Parathyroid adenoma (tissue), 2 donors: ENCODE measurements around the gene SRGAP1.
"Not testable (repeated sequence)": the region's sequence is repeated elsewhere in the genome, so short reads cannot be mapped to it uniquely, and the experiment has no call there.

Source experiments
- H2AFZ ChIP-seq: fragments of 300-600 bp; sonication (generic); one replicate; pipeline ENCODE4 v1.7.0; 2017; ENCODE audit warnings: antibody characterized with exemption, mild to moderate bottlenecking
- H3K27ac ChIP-seq: fragments of 300-600 bp; sonication (generic); one replicate; pipeline ENCODE4 v1.7.0; 2017
- H3K27me3 ChIP-seq: fragments of 300-600 bp; sonication (generic); one replicate; pipeline ENCODE4 v1.7.0; 2017; ENCODE audit warnings: low read length; ENCODE audit not compliant: control insufficient read depth, insufficient read depth
- H3K36me3 ChIP-seq: fragments of 300-600 bp; sonication (generic); one replicate; pipeline ENCODE4 v1.7.0; 2017; ENCODE audit warnings: low read length; ENCODE audit not compliant: control insufficient read depth, insufficient read depth
- H3K4me1 ChIP-seq: fragments of 300-600 bp; sonication (generic); one replicate; pipeline ENCODE4 v1.7.0; 2017; ENCODE audit warnings: control low read depth
- H3K4me2 ChIP-seq: fragments of 300-600 bp; sonication (generic); one replicate; pipeline ENCODE4 v1.7.0; 2017; ENCODE audit warnings: low read length
- H3K4me3 ChIP-seq: fragments of 300-600 bp; sonication (generic); one replicate; pipeline ENCODE4 v1.7.0; 2017; ENCODE audit warnings: low read depth, low read length
- H3K79me2 ChIP-seq: fragments of 300-600 bp; sonication (generic); one replicate; pipeline ENCODE4 v1.7.0; 2017; ENCODE audit warnings: control low read depth
- H3K9ac ChIP-seq: fragments of 300-600 bp; sonication (generic); one replicate; pipeline ENCODE4 v1.7.0; 2017; ENCODE audit warnings: mild to moderate bottlenecking
- H3K9me3 ChIP-seq: fragments of 300-600 bp; sonication (generic); one replicate; pipeline ENCODE4 v1.7.0; 2017; ENCODE audit warnings: low read length; ENCODE audit not compliant: control insufficient read depth
- TF ChIP-seq, protein P1 (sequence below): fragments of 300-600 bp; sonication (generic); IDR thresholded peaks from one replicate; pipeline ENCODE4 v1.7.0; 2017; ENCODE audit warnings: antibody characterized with exemption, mild to moderate bottlenecking
- donor health status: primary hyperparathyroidism.

Gene SRGAP1

DNA sequence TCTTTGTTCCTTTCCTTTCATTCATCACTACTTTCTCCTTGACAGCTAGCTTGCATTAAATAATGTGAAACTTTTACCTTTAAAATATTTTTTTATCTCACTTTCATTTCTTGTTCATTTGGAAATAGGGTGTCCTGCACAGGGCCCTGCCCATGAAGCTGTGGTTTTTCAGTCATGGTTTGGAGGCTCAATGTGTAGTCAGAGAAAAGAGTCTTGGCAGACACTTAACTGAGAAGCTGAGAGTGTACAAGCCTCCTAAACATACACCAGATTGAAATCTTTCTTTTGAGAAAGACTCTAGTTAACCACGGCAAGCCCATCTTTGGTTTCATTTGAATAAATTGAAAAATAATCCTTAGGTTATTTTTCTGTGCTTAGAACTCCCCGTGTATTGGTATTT lies 303.4 kb downstream of the SRGAP1 start:
- peaks cover 3% of the 10 kb centered on the region for H3K36me3 ChIP-seq
- no peaks in the 10 kb centered on the region for H3K27me3 ChIP-seq
- TF ChIP-seq, protein P1, sequence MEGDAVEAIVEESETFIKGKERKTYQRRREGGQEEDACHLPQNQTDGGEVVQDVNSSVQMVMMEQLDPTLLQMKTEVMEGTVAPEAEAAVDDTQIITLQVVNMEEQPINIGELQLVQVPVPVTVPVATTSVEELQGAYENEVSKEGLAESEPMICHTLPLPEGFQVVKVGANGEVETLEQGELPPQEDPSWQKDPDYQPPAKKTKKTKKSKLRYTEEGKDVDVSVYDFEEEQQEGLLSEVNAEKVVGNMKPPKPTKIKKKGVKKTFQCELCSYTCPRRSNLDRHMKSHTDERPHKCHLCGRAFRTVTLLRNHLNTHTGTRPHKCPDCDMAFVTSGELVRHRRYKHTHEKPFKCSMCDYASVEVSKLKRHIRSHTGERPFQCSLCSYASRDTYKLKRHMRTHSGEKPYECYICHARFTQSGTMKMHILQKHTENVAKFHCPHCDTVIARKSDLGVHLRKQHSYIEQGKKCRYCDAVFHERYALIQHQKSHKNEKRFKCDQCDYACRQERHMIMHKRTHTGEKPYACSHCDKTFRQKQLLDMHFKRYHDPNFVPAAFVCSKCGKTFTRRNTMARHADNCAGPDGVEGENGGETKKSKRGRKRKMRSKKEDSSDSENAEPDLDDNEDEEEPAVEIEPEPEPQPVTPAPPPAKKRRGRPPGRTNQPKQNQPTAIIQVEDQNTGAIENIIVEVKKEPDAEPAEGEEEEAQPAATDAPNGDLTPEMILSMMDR: no peak

DNA sequence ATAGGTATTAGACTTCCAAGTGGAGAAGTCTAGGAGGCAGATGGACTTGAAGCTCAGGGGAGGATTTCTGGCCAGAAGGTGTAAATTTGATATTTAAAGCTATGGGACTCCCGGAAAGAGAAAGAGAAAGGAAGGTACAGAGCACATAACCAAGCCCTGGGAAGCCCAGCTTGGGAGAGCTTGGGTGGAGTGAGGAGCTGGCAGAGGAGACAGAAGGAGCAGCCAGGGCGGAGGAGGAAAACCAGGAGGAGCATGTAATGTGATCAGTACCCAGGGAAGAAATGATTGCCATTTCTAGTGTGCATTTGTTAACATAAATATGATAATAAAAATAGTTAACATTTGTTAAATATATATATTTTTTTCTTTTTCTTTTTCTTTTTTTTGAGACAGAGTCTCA lies 310.2 kb downstream of the SRGAP1 start:
- Histone ChIP-seq H3K79me2 (no peaks in the 10 kb centered on the region), H3K36me3 (peaks cover 3% of the 10 kb centered on the region), H3K4me1 (no peaks in the 10 kb centered on the region), H3K9ac (no peak overlapping the region), H3K9me3 (no peaks in the 10 kb centered on the region), H3K27me3 (no peaks in the 10 kb centered on the region), H3K4me2 (no peak overlapping the region), H3K27ac (no peak overlapping the region), H2AFZ (no peak overlapping the region), H3K4me3 (no peak overlapping the region)
- TF ChIP-seq, protein P1: no peak

More for the DNA sequence above, 303.4 kb downstream of the SRGAP1 start:
- H3K4me2 ChIP-seq: no peak overlapping the region
- no peak overlapping the region for H3K9ac ChIP-seq
- H3K27ac ChIP-seq: no peak overlapping the region
- H3K4me3 ChIP-seq: no peak overlapping the region
- H3K79me2 ChIP-seq: no peaks in the 10 kb centered on the region
- H3K9me3 ChIP-seq: no peaks in the 10 kb centered on the region
- H2AFZ ChIP-seq: no peak overlapping the region
- H3K4me1 ChIP-seq: no peaks in the 10 kb centered on the region

DNA sequence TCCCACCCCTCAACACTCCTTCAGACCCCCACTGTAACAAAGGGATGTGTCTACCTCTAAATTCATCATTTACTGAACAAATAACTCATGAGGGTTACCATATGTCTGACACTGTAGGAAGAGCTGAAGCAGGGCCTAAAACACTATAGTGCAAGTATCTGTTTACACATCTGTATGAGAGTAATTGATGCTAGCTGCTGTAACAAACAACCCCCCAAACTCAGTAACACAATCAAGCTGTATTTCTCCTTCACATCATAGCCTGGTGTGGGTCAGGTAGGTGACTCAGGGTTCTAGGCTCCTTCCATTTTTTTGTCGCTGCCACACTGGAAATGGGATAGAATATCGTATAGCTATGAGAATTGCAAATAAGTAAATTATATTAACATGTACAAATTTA lies 312.6 kb downstream of the SRGAP1 start:
- Histone ChIP-seq H3K9ac (no peak overlapping the region), H3K36me3 (no peaks in the 10 kb centered on the region), H2AFZ (no peak overlapping the region), H3K4me3 (no peak overlapping the region), H3K4me1 (no peaks in the 10 kb centered on the region), H3K9me3 (no peaks in the 10 kb centered on the region), H3K27me3 (no peaks in the 10 kb centered on the region), H3K79me2 (no peaks in the 10 kb centered on the region), H3K4me2 (no peak overlapping the region), H3K27ac (no peak overlapping the region)
- TF ChIP-seq, protein P1: no peak

DNA sequence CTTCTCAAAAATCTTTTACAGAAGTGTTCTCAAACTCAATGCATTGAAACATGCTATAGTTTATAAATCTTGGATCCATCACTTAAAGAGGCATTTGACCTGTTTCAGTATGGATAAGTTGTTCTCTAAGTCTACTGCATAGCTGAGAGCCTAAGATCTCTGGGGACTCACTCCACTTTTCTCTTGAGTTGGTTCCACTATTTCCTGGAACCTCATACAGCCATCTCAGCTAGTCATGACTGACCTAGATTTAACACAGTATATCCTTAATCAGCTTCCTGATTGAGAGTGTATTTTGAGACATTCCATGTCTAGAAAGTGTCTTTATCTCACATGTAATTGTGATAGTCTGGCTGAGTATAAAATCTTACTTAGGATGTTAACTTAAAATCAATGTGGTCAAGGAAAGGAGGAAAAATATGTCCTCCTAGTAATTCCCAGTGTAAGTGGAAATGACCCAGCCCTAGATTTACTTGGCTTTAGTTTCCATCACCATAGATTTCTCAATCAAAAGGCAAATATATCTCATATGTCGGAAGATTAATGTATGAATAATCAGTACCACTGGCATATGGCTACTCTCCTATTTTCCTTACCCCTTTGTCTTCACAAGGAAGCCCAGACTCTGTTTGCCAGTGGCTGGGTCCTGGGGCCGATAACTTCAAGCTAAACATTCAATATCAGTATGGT lies 315.7 kb downstream of the SRGAP1 start:
- Histone ChIP-seq H3K36me3 (no peaks in the 10 kb centered on the region), H3K27ac (no peak overlapping the region), H3K79me2 (no peaks in the 10 kb centered on the region), H2AFZ (no peak overlapping the region), H3K9ac (no peak overlapping the region), H3K4me3 (no peak overlapping the region), H3K27me3 (no peaks in the 10 kb centered on the region), H3K4me2 (no peak overlapping the region), H3K4me1 (no peaks in the 10 kb centered on the region), H3K9me3 (no peaks in the 10 kb centered on the region)
- TF ChIP-seq, protein P1: no peak

DNA sequence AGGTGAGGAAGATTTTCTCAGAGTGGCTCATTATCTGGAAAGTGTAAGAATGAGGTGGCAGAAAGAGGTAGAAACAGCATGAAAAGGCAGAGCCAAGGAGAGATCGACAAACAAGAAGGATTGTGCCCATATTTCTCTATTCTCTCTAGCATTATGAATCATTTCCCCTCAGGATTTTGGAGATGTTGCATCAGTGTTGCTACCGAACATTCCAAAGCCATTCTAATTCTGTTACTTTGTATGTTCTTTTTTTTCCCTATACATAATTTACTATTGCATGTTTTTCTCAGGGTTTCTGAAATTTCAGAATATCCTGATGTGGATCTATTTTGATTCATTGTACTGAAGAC lies 316.2 kb downstream of the SRGAP1 start:
- Histone ChIP-seq H3K27me3 (no peaks in the 10 kb centered on the region), H3K79me2 (no peaks in the 10 kb centered on the region), H3K4me3 (no peak overlapping the region), H3K9me3 (no peaks in the 10 kb centered on the region), H3K9ac (no peak overlapping the region), H3K36me3 (no peaks in the 10 kb centered on the region), H3K4me1 (no peaks in the 10 kb centered on the region), H3K27ac (no peak overlapping the region), H2AFZ (no peak overlapping the region), H3K4me2 (no peak overlapping the region)
- TF ChIP-seq, protein P1: no peak

DNA sequence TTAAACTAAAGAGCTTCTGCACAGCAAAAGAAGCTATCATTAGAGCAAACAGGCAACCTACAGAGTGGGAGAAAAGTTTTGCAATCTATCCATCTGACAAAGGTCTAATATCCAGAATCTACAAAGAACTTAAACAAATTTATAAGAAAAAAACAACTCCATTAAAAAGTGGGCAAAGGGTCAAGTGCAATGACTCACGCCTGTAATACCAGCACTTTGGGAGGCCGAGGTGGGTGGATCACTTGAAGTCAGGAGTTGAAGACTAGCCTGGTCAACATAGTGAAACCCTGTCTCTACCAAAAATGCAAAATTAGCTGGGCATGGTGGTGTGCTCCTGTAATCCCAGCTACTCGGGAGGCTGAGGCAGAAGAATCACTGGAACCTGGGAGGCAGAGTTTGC lies 322.1 kb downstream of the SRGAP1 start:
- not testable (repeated sequence) for H3K4me3 ChIP-seq, H3K27me3 ChIP-seq, H3K4me1 ChIP-seq, H3K27ac ChIP-seq, H3K36me3 ChIP-seq, H2AFZ ChIP-seq, H3K79me2 ChIP-seq, H3K9ac ChIP-seq, H3K4me2 ChIP-seq, H3K9me3 ChIP-seq

DNA sequence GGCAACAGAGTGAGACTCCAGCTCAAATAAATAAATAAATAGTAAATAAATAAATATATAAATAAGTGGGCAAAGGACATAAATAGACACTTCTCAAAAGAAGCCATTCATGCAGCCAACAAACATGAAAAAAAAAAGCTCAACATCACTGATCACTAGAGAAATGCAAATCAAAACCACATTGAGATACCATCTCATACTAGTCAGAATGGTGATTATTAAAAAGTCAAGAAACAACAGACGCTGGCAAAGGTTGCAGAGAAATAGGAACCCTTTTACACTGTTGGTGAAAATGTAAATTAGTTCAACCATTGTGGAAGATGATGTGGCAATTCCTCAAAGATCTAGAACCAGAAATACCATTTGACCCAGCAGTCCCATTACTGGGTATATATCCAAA lies 322.5 kb downstream of the SRGAP1 start:
- H3K4me1 ChIP-seq, H3K4me2 ChIP-seq, H3K4me3 ChIP-seq, H3K9ac ChIP-seq, H3K79me2 ChIP-seq, H3K36me3 ChIP-seq, H3K27me3 ChIP-seq, H2AFZ ChIP-seq, H3K9me3 ChIP-seq, H3K27ac ChIP-seq: not testable (repeated sequence)
